ENCODE measurements around the gene TRAP1.

The TRAP1 gene

GRCh38 chr16:3731126-3731935 is 14.0 kb upstream of the TRAP1 start:
- no peaks in the 10 kb centered on the region for H3K27me3 ChIP-seq (replicated peaks in 2 of 5; ENCODE audit: control insufficient read depth in 4 of 5, insufficient read depth in 5 of 5, low read length in 4 of 5)
- CTCF ChIA-PET = no interaction called here
- H3K27ac ChIP-seq (ENCODE audit: insufficient read depth in 1 of 2, low read depth in 1 of 2, low read length in 2 of 2, poor library complexity in 1 of 2, severe bottlenecking in 2 of 2) = no peak overlapping the region
- no peaks in the 10 kb centered on the region for H3K9me3 ChIP-seq (ENCODE audit: control extremely low read depth in 1 of 5, control insufficient read depth in 4 of 5, insufficient read depth in 2 of 5, low read depth in 1 of 5, low read length in 4 of 5)
- POLR2A ChIA-PET = no interaction called here
- no peak overlapping the region for H3K4me3 ChIP-seq (ENCODE audit: control insufficient read depth in 1 of 7, extremely low read depth in 1 of 7, insufficient read depth in 4 of 7, low read depth in 2 of 7, low read length in 6 of 7)
- WGBS (ENCODE audit: insufficient coverage) = 98% methylated on average over 28 of the region's 34 CpGs
- no peaks in the 10 kb centered on the region for H3K4me1 ChIP-seq (ENCODE audit: control extremely low read depth in 1 of 4, control insufficient read depth in 4 of 4, insufficient read depth in 4 of 4, low read length in 3 of 4)
- DNase-seq = no peak
- H3K36me3 ChIP-seq (ENCODE audit: control insufficient read depth in 4 of 4, insufficient read depth in 4 of 4, low read length in 3 of 4) = peaks cover 8 to 82% (median 63%) of the 10 kb centered on the region in 4 experiments

DNA sequence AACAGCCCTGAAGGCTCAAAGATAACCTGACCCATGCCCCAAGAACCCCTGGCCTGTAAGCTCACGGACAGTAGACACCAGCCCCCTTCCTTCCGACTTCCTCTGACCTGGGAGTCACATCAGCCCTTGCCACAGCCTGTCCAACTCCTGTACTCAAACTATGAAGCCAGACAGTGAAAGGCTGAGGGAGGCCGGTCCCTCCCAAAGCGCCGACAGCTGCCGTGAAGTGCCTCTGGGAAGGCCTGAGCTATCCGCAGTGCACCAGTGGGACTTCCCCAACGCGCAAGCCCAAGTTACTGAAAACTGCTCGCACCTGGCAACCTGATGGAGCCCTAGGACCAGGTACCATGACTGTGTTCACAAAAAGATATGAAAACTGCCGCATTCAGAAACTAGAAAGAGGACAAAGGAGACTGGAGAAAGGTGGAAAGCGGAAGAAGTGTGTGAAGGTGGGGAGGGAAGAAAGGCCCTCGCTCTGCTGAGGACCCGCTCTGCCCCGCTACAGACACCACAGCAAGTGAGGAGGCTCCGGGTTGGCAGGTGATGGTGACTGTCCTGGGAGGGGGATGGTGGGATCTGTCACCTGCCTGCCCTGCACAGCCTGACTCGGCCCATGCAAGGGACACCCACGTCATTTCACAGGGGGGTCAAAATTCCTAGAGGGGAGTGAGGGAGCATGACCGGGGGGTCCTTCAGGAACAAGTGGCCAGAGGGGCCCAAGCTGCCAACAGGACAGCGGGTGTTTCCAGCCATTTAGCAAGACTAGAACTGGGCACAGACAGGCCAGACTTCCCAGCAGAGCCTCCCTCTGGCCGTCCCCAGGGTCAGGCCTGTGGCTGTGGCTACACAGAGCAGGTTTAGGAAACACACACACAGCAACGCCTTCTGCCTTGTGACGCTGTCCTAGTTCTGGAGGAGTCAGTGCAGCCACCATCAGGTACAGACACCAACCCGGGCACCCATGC is 13.1 kb upstream of the TRAP1 start:
- no peaks in the 10 kb centered on the region for H3K9me3 ChIP-seq (ENCODE audit: control extremely low read depth in 1 of 5, control insufficient read depth in 4 of 5, insufficient read depth in 2 of 5, low read depth in 1 of 5, low read length in 4 of 5)
- 96% methylated on average over 20 of the region's 24 CpGs for WGBS (ENCODE audit: insufficient coverage)
- CTCF ChIA-PET = no interaction called here
- no peak overlapping the region for H3K4me3 ChIP-seq (ENCODE audit: control insufficient read depth in 1 of 7, extremely low read depth in 1 of 7, insufficient read depth in 4 of 7, low read depth in 2 of 7, low read length in 6 of 7)
- POLR2A ChIA-PET = no interaction called here
- DNase-seq = no peak
- no peak overlapping the region for H3K27ac ChIP-seq (ENCODE audit: insufficient read depth in 1 of 2, low read depth in 1 of 2, low read length in 2 of 2, poor library complexity in 1 of 2, severe bottlenecking in 2 of 2)
- no peaks in the 10 kb centered on the region for H3K4me1 ChIP-seq (ENCODE audit: control extremely low read depth in 1 of 4, control insufficient read depth in 4 of 4, insufficient read depth in 4 of 4, low read length in 3 of 4)
- H3K27me3 ChIP-seq (replicated peaks in 2 of 5; ENCODE audit: control insufficient read depth in 4 of 5, insufficient read depth in 5 of 5, low read length in 4 of 5) = no peaks in the 10 kb centered on the region
- H3K36me3 ChIP-seq (ENCODE audit: control insufficient read depth in 4 of 4, insufficient read depth in 4 of 4, low read length in 3 of 4) = peaks cover 3 to 78% (median 57%) of the 10 kb centered on the region in 4 experiments

DNA sequence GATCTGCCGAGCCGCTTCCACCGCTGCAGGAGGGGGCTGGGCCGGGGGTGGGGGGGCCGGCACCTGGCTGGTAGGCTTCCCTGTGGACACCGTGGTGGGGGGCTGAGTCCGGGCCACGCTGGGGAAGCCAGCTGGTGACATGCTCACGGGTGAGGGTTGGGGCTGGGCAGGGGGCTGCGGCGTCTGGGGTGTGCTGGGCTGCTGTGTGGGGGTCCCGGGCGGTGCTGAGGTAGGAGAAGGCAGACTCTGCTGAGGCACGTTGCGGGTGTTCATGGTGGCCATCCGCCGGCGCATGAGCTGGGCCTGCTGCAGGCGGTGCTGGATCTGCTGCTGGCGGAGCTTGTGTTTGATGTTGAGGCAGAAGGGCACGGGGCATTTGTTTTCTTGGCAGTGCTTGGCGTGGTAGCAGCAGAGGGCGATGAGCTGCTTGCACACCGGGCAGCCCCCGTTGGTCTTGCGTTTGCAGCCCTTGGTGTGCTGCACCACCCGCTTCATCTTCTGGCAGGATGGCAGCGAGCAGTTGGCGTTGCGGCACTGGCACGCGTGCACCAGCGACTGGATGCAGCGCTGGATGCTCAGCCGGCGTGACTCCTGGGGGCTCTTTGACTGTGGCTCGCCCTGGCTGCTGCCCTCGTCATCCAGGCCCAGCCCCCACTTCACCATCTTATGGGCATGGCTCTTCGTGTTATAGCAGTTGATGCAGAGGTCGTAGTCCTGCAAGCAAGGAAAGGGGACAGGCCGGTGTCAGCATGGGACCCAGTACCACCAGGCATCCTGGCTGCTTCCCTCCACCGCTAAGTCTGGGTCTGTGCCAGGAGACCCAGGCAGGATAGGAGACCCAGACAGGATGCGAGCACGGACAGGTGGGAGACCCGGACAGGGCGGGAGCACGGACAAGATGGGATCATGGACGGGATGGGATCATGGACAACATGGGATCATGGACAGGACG is 12.1 kb upstream of the TRAP1 start:
- H3K36me3 ChIP-seq (ENCODE audit: control insufficient read depth in 4 of 4, insufficient read depth in 4 of 4, low read length in 3 of 4) = peaks cover 3 to 68% (median 48%) of the 10 kb centered on the region in 4 experiments
- H3K4me1 ChIP-seq (ENCODE audit: control extremely low read depth in 1 of 4, control insufficient read depth in 4 of 4, insufficient read depth in 4 of 4, low read length in 3 of 4) = no peaks in the 10 kb centered on the region
- POLR2A ChIA-PET = no interaction called here

DNA sequence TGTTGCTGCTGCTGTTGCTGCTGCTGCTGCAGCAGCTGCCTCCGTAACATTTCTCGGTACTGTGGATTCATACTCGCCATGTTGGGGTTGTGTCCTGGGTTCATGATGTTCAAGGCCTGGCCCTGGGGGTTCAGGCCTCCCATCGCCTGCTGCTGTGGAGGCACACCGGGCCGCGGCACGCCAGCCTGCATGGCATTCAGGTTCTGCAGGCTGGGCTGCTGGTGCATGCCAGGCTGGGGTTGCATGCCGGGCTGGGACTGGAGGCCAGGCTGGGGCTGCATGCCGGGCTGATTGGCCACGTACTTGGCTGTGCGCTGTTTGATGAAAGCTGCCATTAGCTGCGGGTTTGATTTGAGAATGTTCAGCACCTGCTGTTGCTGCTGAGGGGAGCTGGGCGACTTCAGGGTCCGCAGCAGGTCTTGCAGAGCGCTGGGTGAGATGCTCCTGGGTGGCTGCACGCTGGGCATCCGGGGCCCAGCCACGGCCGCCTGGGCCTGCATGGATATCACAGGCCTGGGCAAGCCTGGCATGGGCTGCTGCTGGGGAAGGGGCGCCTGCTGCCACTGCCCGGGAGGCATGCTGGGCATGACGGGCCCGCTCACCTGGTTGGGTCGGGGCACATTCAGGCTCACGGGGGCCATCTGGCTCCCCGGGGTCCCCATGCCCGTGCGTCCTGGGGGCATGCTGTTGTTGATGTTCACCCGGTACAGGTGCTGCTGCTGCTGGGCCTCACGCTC is 11.3 kb upstream of the TRAP1 start:
- H3K4me3 ChIP-seq (ENCODE audit: control insufficient read depth in 1 of 7, extremely low read depth in 1 of 7, insufficient read depth in 4 of 7, low read depth in 2 of 7, low read length in 6 of 7) = no peak overlapping the region
- CTCF ChIA-PET = no interaction called here

More for the DNA sequence above, 12.1 kb upstream of the TRAP1 start:
- WGBS (ENCODE audit: insufficient coverage) = 96% methylated on average over 49 of the region's 49 CpGs
- Histone ChIP-seq H3K27ac (ENCODE audit: insufficient read depth in 1 of 2, low read depth in 1 of 2, low read length in 2 of 2, poor library complexity in 1 of 2, severe bottlenecking in 2 of 2) (no peak overlapping the region), H3K27me3 (replicated peaks in 2 of 5; ENCODE audit: control insufficient read depth in 4 of 5, insufficient read depth in 5 of 5, low read length in 4 of 5) (no peaks in the 10 kb centered on the region), H3K9me3 (ENCODE audit: control extremely low read depth in 1 of 5, control insufficient read depth in 4 of 5, insufficient read depth in 2 of 5, low read depth in 1 of 5, low read length in 4 of 5) (no peaks in the 10 kb centered on the region), H3K4me3 (ENCODE audit: control insufficient read depth in 1 of 7, extremely low read depth in 1 of 7, insufficient read depth in 4 of 7, low read depth in 2 of 7, low read length in 6 of 7) (no peak overlapping the region)
- CTCF ChIA-PET = no interaction called here
- DNase-seq = no peak

DNA sequence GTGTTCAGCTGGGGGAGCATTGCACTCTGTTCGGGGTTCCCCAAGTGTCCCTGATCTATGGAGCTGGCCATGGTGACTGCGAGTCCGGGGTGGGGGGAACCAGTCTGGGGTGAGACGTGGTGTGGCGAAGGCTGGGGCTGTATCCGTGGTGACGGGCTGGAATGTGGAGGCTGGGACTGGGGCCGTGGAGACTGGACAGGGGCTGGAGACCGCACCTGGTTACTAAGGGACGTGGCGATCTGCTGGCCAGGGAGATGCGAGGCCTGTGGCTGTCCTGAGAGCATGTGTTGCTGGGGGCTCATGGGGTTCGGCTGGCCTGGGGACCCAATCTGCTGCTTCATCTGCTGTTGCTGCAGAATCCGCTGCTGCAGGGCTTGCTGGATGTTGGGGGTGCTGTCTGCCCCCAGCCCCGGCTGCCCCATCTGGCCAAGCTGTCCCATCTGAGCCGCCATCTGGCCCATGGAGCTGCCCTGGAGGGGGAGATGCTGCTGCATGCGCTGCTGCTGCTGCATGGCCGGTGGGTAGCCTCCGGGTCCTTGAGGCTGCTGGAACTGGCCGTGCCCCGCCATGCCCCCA is 10.6 kb upstream of the TRAP1 start:
- WGBS (ENCODE audit: insufficient coverage) = 99% methylated on average over 21 of the region's 21 CpGs
- no peak for DNase-seq
- no peak overlapping the region for H3K27ac ChIP-seq (ENCODE audit: insufficient read depth in 1 of 2, low read depth in 1 of 2, low read length in 2 of 2, poor library complexity in 1 of 2, severe bottlenecking in 2 of 2)
- no peaks in the 10 kb centered on the region for H3K27me3 ChIP-seq (replicated peaks in 2 of 5; ENCODE audit: control insufficient read depth in 4 of 5, insufficient read depth in 5 of 5, low read length in 4 of 5)
- no peak overlapping the region for H3K4me3 ChIP-seq (ENCODE audit: control insufficient read depth in 1 of 7, extremely low read depth in 1 of 7, insufficient read depth in 4 of 7, low read depth in 2 of 7, low read length in 6 of 7)
- H3K9me3 ChIP-seq (ENCODE audit: control extremely low read depth in 1 of 5, control insufficient read depth in 4 of 5, insufficient read depth in 2 of 5, low read depth in 1 of 5, low read length in 4 of 5) = no peaks in the 10 kb centered on the region
- POLR2A ChIA-PET = no interaction called here
- peaks cover 3 to 59% (median 41%) of the 10 kb centered on the region in 4 experiments for H3K36me3 ChIP-seq (ENCODE audit: control insufficient read depth in 4 of 4, insufficient read depth in 4 of 4, low read length in 3 of 4)
- H3K4me1 ChIP-seq (ENCODE audit: control extremely low read depth in 1 of 4, control insufficient read depth in 4 of 4, insufficient read depth in 4 of 4, low read length in 3 of 4) = no peaks in the 10 kb centered on the region
- CTCF ChIA-PET = no interaction called here

More for the DNA sequence above, 11.3 kb upstream of the TRAP1 start:
- no peaks in the 10 kb centered on the region for H3K9me3 ChIP-seq (ENCODE audit: control extremely low read depth in 1 of 5, control insufficient read depth in 4 of 5, insufficient read depth in 2 of 5, low read depth in 1 of 5, low read length in 4 of 5)
- POLR2A ChIA-PET = no interaction called here
- H3K27ac ChIP-seq (ENCODE audit: insufficient read depth in 1 of 2, low read depth in 1 of 2, low read length in 2 of 2, poor library complexity in 1 of 2, severe bottlenecking in 2 of 2) = no peak overlapping the region
- no peak for DNase-seq
- 99% methylated on average over 31 of the region's 31 CpGs for WGBS (ENCODE audit: insufficient coverage)
- no peaks in the 10 kb centered on the region for H3K4me1 ChIP-seq (ENCODE audit: control extremely low read depth in 1 of 4, control insufficient read depth in 4 of 4, insufficient read depth in 4 of 4, low read length in 3 of 4)
- peaks cover 3 to 62% (median 41%) of the 10 kb centered on the region in 4 experiments for H3K36me3 ChIP-seq (ENCODE audit: control insufficient read depth in 4 of 4, insufficient read depth in 4 of 4, low read length in 3 of 4)
- H3K27me3 ChIP-seq (replicated peaks in 2 of 5; ENCODE audit: control insufficient read depth in 4 of 5, insufficient read depth in 5 of 5, low read length in 4 of 5) = no peaks in the 10 kb centered on the region

DNA sequence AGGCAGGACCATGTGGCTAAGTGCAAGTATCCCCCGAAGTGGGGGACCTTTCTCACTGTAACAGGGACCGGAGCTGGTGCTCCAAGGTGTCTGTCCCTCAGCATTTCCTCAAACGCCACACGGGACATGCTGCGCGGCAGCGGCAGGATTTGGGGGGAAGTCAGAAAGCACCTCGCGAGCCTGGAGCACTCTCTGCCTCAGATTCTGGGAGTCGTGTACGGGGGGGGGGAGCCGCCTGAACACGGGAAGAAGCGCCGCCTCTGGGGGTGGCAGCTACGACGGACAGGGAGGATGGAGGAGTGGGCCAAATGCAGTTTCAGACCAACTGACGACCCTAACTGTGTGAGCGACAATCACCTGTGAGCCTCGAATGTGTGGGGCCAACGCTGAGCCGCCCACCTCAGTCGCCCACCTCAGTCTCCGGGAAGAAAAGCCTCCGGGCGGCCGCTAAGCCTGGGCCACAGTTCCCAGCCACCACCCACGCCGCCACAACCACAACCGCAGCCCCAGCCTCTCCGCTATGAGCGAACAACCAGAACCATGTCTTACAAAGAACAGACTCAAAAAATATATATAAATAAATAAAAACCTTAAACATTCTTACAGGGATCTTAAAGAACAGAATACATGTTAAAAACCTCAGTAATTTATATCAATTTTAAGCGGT is 8.8 kb upstream of the TRAP1 start:
- ChIA-PET CTCF (no interaction called here), POLR2A (no interaction called here)
- Histone ChIP-seq H3K36me3 (ENCODE audit: control insufficient read depth in 4 of 4, insufficient read depth in 4 of 4, low read length in 3 of 4) (peaks cover 3 to 45% (median 35%) of the 10 kb centered on the region in 4 experiments), H3K4me3 (ENCODE audit: control insufficient read depth in 1 of 7, extremely low read depth in 1 of 7, insufficient read depth in 4 of 7, low read depth in 2 of 7, low read length in 6 of 7) (no peak overlapping the region), H3K27me3 (replicated peaks in 2 of 5; ENCODE audit: control insufficient read depth in 4 of 5, insufficient read depth in 5 of 5, low read length in 4 of 5) (peaks cover 0 to 2% (median 0%) of the 10 kb centered on the region in 5 experiments), H3K27ac (ENCODE audit: insufficient read depth in 1 of 2, low read depth in 1 of 2, low read length in 2 of 2, poor library complexity in 1 of 2, severe bottlenecking in 2 of 2) (no peak overlapping the region), H3K9me3 (ENCODE audit: control extremely low read depth in 1 of 5, control insufficient read depth in 4 of 5, insufficient read depth in 2 of 5, low read depth in 1 of 5, low read length in 4 of 5) (no peaks in the 10 kb centered on the region), H3K4me1 (ENCODE audit: control extremely low read depth in 1 of 4, control insufficient read depth in 4 of 4, insufficient read depth in 4 of 4, low read length in 3 of 4) (no peaks in the 10 kb centered on the region)
- DNase-seq = no peak
- 96% methylated on average over 24 of the region's 33 CpGs for WGBS (ENCODE audit: insufficient coverage)
